CMK (cell line): ENCODE results near the gene PITHD1.
A peak's percentile ranks its signal among the peaks of the same experiment; 100 is the strongest.
"Not testable (repeated sequence)": the region's sequence is repeated elsewhere in the genome, so short reads cannot be mapped to it uniquely, and the experiment has no call there.

ENCODE experiments used
- DNase-seq: peaks from one replicate; pipeline ENCODE4 v3.0.0-alpha.2; 2010; ENCODE audit warnings: low read depth

The PITHD1 gene, protein sequence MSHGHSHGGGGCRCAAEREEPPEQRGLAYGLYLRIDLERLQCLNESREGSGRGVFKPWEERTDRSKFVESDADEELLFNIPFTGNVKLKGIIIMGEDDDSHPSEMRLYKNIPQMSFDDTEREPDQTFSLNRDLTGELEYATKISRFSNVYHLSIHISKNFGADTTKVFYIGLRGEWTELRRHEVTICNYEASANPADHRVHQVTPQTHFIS

DNA sequence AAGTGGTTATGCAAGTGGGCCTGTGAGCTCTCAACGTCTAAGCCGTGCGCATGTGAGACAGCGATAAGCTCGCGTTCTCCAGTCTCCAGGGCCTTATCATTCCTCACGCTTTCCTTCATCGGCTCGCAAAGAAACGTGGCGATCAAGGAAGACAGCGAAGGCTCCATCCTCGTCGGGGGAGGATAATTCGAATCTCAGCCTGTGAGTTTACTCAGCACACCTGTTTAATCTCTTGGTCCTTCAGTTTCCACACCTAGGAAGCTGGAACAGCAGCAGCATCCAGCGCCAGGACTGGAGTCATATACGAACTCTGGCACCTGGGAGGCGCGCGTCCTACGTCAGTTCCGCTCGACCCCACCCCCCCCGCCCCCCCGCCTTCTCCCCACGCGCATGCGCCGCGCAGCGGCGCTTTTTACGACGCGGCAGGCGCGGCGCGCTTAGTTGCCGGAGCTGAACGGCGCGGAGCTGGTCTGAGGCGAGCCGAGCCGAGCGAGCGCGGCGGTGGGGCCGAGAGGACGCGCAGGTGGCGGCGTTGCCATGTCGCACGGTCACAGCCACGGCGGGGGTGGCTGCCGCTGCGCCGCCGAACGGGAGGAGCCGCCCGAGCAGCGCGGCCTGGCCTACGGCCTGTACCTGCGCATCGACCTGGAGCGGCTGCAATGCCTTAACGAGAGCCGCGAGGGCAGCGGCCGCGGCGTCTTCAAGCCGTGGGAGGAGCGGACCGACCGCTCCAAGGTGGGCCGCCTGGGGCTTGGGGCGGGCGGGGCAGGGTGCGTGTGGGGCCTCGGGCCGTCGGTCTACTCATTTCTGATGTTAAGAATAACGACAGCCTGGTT is at the start of gene PITHD1:
TSS of gene PITHD1 (plus strand) at position 440 of the 836 bp plus-strand sequence. CDS start at position 538, 98 bp downstream.
- DNase-seq = peak; percentile 83

DNA sequence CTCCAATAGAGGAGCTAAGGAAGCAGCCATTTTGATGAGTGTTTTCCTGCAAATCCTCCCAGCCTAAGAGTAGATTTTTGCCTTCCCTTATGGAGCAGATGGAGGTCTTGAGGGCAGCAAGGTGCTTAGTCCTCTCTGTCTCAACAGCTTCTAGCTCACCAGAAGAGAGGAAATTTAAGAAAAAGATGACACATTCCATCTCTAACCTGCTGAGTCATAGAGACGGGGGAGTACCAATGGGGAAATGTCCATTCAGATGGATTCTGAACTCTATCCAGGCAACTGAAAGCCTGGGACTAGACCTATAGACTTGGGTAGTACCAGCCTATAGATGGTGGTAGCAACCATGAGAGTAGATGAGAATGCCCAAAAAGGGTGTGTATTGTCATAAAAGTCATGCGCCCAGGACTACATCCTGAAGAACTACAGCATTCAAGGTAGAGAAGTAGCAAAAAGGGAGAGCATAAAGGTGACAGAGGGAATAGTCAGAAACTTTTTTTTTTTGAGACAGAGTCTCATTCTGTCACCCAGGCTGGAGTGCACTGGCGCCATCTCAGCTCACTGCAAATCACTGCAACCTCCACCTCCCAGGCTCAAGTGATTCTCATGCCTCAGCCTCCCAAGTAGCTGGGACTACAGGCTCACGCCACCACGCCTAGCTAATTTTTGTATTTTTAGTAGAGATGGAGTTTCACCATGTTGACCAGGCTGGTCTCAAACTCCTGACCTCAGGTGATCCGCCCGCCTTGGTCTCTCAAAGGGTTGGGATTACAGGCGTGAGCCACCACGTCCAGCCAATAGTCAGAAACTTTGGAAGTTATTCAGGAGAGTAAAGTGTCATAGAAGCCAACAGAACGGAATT is 45.6 kb upstream of the PITHD1 start:
- no peak for DNase-seq

DNA sequence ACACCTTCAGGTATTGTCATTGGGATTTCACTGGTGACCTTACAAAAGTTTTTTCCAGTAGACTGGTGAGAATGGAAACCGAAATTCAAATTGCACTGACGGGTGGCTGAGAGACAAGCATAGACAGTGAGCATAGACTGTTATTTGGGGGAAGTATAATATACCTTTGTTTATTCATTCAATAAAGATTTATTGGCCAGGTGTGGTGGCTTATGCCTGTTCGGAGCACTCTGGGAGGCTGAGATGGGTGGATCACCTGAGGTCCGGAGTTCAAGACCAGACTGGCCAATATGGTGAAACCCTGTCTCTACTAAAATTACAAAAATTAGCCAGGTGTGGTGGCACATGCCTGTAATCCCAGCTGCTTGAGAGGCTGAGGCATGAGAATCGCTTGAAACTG is 44.9 kb upstream of the PITHD1 start:
- DNase-seq = not testable (repeated sequence)

DNA sequence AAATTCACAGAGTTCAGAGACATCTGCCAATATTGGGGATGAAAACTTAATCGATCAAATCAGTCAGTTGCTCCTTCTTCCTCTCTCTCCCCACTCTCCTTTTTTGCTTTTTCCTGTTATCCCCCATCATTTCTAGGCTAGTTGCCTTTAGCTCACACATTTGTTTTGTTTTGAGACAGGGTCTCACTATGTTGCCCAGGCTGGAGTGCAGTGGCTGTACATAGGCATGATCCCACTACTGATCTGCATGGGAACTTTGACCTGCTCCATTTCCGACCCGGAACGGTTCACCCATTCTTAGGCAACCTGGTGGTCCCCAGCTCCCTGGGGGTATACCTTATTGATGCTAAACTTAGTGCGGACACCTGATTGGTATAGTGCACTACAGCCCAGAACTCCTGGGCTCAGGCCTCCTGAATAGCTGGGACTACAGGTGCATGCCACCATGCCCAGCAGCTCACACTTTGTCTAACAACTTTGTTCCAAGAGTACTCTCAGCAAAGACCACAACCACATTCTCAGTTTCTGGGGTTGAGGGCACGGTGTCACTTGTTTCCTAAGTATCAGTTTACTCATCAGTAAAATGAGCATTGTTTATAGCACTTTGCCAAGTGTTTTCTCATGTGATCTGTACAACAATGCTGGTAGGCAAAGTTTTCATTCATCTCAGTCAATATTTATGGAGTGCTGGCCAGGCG is 41.6 kb upstream of the PITHD1 start:
- no peak for DNase-seq

DNA sequence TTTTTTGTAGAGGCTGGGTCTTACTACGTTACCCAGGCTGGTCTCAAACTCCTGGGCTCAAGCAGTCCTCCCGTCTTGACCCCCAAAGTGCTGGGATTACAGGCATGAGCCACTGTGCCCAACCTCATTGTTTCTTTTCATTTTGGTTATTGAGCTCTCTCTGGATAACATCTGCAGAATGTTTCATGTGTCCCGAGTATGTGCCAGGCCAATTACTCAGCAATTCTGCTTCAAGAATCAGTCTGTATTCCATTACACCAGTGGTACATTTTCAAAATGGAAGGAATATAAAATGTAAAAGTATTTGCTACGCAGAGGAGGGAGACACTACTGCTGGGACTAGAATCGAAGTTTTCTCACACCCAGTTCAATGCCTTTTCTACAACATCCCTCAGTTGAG is 36.6 kb upstream of the PITHD1 start:
- no peak for DNase-seq

DNA sequence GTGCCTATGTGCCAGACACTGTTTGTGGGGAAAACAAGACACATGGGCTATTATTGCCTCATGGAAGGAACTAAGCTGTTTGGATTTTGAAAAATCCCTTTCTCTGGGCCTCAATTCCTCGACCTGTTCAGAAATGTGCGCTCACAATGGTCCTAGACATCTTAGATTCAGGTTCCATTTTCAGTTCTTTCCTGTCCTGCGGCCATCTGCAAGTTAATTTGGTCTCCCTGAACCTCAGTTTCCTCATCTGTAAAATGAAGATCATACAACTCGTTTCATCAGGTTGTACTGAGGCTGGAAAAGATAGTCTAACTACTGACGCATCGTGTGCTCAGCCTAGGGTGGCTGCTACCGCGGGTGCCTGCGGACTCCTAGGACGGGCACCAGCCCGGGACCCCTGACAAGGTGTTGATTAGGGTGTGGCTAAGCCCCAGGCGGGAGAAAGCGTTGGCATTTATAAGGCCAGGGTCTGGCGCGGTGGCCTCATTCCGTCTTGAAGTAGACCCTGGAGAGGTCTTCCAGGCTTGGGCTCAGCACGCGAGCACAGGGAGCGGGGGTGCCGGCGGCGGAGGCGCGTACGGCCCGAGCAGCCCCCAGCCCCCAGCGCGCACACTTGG is 35.4 kb upstream of the PITHD1 start:
- no peak for DNase-seq

DNA sequence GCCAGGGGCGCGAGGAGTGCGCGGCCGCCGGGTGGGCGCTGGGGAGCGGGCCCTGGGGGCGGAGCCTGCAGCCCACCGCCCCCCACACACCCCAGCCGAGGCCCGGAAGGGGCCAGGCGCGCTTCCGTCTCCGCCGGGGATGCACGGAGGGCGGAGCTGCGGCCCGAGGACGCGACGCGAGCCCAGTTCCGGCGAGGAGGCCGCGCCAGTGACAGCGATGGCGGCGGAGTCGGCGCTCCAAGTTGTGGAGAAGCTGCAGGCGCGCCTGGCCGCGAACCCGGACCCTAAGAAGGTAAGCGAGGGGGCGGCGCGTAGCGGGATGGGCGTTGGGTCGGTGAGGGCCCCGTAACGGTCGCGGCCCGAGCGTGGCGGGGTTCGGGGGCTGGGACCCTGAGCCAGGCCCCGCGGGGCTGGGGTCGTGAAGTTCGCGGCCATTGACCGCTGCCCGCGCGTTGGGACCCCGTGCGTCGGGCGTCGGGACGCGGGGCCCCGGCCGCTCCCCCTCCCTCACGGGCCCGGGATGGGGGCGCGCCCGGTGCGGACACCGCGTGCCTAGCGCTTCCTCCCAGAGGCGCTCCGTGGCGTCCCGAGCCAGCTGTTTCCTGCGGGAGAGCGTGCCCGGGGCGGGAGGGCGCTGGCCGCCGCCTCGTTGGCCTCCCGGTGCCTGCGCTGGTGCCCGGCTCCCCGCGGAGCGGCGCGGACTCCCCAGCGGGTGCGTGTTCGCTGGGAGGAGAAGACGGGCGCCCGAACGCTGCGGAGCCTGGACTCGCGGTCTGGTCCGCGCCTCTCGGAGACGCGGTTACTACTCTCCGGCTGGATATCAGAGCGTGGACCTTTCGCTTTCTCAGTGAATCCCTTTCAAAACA is 34.7 kb upstream of the PITHD1 start, which contains the start of gene ELOA:
TSS of gene ELOA (plus strand) at position 185 of the 866 bp plus-strand sequence. CDS start at position 218, 33 bp downstream.
- peak; percentile 82 for DNase-seq

DNA sequence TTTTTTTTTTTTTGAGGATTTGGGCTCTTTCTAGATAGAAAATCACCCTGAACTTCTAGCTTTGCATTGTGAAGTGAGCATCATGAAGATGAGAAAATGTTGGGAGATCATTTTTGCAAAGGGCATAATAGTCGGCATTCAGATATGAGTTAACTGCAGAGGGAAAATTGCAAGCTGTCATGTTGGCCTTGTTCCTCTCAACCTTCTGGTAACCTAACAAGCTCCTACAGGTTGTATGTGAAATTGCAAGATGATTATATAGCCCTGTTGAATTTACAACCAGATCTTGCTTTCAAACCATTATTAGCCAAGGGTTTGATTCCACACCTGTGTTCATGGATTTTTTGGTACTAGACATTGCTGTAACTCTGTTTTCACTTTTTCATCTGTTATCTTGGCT is 32.7 kb upstream of the PITHD1 start:
- DNase-seq = no peak

DNA sequence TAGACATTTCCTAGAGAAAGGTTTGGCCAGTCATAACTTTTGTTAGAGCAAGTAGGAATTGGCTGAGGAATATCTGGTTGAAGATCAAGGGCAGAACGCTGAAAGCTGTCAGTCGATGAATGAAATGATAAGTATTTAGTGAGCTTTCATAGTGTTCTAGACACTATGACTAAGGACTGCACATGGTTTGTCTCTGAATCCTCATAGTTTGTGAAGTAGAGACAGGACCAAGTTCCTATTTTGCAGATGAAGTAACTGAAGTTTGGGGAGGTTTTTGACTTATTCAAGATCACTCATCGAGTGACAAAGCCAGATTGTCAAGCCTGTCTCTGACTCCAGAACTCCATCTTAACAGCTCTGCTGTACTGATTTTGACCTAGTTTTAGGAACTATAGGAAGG is 30.2 kb upstream of the PITHD1 start:
- DNase-seq = no peak

DNA sequence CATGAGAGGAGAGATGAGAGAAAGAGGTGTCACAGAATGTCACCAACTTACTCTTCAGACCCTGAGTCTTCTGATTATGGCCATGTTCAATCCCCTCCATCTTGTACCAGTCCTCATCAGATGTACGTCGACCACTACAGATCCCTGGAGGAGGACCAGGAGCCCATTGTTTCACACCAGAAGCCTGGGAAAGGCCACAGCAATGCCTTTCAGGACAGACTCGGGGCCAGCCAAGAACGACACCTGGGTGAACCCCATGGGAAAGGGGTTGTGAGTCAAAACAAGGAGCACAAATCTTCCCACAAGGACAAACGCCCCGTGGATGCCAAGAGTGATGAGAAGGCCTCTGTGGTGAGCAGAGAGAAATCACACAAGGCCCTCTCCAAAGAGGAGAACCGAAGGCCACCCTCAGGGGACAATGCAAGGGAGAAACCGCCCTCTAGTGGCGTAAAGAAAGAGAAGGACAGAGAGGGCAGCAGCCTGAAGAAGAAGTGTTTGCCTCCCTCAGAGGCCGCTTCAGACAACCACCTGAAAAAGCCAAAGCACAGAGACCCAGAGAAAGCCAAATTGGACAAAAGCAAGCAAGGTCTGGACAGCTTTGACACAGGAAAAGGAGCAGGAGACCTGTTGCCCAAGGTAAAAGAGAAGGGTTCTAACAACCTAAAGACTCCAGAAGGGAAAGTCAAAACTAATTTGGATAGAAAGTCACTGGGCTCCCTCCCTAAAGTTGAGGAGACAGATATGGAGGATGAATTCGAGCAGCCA is 27.0 kb upstream of the PITHD1 start:
- DNase-seq = no peak

DNA sequence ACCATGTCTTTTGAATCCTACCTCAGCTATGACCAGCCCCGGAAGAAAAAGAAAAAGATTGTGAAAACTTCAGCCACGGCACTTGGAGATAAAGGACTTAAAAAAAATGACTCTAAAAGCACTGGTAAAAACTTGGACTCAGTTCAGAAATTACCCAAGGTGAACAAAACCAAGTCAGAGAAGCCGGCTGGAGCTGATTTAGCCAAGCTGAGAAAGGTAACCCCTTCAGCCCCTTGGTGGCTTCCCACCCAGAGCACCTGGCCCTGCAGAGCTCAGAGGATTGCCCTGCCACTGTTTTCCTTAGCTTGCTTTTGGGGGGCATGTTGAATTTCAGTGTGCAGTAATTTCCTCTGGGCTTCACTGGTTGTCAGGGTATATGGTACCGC is 26.4 kb upstream of the PITHD1 start:
- DNase-seq = no peak

DNA sequence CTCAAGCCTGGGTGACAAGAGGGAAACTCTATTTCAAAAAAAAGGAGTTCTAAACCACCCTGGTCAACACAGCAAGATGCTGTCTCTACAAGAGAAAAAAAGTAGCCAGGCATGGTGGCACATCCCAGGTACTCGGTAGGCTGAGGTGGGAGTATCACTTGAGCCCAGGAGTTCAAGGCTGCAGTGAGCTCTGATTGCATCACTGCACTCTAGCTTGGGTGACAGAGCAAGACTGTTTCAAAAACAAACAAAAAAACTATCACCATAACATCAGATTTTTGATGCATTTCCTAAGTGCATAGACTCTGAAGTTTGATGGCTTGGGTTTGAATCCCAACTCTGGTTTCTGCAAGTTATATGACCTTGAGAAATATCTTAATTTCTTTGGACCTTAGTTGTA is 25.3 kb upstream of the PITHD1 start:
- no peak for DNase-seq

DNA sequence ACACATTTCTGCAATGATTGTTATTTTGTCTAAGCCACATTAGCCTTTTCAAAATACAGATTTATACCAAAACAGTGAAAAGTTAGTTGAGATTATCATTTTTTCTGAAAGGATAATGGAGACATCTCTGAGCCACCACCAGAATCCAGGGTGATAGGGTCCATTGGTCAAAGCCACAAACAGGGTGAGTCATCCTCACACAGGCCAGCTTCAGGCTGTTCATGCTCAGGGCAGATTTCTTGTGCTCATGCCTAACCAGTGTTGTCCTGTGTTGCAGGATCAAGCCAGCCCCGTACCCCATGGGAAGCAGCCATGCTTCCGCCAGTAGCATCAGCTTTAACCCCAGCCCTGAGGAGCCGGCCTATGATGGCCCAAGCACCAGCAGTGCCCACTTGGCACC is 21.5 kb upstream of the PITHD1 start:
- no peak for DNase-seq

DNA sequence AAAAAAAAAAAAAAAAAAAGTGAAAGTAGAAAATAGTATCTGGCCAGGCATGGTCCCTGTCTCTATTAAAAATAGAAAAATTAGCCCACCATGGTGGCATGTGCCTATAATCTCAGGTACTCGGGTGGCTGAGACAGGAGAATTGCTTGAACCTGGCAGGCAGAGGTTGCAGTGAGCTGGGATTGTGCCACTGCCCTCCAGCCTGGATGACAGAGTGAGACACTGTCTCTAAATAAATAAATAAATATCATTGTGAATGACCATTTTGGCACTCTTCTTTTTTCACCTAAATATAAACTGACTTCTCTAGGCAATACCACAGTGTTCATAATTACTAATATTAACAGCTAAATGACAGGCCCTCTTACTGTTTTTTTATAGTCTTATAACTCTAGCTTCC is 20.4 kb upstream of the PITHD1 start:
- no peak for DNase-seq

DNA sequence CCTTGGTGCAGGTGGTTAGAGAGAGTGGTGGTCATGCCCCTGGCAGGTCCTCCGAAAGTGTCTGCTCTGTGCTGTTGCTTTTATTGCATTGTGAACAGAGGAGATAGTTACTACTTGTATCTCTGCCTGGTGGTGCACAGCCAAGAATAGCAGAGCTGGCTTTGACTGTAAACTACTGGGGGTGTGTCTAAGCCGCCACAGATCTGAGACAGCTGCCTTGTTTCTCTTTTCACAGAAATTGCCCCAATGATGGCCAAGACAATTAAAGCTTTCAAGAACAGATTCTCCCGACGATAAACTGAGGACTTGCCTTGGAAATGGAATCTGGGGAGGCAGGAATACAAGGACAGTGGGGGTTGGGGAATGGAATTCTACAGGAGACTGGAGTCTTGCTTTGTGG is 18.9 kb upstream of the PITHD1 start:
- no peak for DNase-seq

DNA sequence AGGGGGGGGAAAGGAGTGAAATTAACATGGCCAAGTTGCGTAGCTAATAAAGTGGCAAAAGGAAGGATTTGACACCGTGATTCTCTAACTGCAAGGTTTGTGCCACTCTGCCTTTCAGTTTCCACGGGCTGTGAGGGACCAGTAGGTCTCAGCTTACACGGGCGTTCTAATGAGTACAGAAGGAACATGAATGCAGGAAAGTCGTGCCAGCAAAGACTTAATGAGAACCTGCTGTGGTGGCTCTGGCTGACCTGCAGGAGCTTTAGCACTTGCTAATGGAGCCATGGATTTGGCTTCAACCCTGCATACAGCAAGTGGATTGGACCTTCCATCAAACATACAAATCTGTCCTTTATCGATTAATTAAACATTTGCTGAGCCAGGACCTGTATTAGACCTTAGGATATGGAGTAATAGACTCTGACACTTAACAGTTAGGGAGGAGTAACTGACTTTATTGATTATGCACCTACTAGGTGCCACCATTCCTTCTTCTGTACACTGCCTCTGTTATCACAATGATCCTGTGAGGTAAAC is 15.1 kb upstream of the PITHD1 start:
- DNase-seq = no peak

DNA sequence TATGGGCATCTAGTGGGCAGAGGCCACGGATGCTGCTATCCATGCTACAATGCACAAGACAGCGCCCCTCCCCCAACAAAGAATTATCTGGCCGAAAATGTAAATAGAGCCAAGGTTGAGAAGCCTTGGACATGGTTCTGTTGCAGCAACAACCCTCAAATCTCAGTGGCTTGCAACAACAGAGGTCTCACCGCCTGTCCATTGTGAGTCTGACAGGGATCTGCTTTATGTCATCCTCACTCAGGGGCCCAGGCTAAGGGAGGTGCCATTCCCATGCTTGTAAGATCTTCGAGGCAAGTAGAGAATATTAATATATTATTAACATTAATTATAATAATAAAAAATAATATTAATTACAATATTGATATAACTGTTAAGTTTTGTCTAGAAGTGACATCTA is 9.5 kb upstream of the PITHD1 start:
- DNase-seq = no peak

DNA sequence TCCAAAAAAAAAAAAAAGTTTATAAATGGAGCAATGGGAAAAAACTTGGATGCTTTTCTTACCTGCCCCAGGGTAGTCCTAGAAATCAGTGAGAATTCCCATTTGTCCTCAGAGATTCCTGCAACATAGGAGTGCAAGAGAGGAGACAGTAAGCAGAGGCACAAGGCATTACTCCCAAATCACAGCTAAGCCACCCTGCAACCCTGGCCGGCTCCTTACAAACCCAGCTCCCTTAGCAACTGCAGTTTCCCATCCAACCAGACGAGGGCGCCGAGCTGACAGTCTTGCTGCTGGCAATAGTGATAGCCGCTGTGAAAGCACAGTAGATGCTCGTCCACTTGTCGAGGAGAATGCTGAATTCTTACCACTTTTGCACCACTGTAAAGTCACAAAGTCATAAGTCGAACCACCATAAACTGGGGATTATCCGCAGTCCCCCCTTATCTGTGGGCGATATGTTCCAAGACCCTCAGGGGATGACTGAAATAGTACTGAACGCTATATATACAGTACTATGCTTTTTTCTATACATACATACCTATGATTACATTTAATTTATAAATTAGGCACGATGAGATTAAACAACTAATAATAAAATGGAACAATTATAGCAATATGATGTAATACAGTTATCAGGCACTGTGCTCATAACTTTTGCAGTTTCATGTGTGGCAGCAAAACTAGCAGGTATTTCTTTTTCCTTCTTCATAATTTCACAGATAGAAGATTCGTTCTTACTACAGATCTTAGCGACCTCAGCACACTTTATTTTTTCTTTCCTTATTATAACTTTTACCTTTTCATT is 6.0 kb upstream of the PITHD1 start:
- DNase-seq = peak; percentile 80

DNA sequence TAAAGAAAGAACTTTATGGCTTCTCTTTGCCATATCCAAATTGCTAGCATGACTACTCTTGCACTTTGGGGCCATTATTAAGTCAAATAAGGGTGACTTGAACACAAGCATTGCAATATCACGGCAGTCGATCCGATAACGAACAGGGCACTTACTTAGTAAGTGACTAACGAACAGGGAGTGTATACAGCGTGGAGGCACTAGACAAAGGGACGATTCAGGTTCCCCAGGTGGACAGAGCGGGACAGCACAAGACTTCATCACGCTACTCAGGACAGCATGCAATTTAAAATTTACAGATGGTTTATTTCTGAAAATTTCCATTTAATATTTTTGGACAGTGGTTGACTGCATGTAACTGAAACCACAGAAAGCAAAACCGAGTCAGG is 5.4 kb upstream of the PITHD1 start:
- no peak for DNase-seq
